Measurements from ENCODE around the gene C12orf56. TPM values are rescaled to one million over a fixed set of nuclear protein-coding genes. Genes with fewer than 3 reads are reported as not detected.

The C12orf56 gene
- total RNA-seq, 1 donor from 2014 or later, result not detected

DNA sequence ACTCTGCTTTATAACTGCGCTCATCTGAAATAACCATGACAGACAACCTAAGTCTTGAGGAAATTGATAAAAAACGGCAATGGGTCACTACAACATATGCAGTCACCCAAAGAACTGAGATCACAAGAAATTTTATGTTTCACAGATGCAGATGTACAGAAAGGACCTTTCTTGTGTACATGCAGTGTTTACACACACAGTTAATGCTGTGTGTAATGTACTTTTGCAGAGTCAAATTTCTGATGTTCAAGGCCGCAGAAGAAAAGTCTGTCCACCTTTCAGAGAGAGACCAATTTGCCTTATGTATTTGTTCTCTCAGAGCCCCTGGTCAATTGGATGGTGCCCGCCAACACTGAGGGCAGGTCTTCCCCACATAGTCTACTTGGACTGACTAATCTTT is 38.4 kb upstream of the C12orf56 start:
- TF ChIP-seq, protein P1, sequence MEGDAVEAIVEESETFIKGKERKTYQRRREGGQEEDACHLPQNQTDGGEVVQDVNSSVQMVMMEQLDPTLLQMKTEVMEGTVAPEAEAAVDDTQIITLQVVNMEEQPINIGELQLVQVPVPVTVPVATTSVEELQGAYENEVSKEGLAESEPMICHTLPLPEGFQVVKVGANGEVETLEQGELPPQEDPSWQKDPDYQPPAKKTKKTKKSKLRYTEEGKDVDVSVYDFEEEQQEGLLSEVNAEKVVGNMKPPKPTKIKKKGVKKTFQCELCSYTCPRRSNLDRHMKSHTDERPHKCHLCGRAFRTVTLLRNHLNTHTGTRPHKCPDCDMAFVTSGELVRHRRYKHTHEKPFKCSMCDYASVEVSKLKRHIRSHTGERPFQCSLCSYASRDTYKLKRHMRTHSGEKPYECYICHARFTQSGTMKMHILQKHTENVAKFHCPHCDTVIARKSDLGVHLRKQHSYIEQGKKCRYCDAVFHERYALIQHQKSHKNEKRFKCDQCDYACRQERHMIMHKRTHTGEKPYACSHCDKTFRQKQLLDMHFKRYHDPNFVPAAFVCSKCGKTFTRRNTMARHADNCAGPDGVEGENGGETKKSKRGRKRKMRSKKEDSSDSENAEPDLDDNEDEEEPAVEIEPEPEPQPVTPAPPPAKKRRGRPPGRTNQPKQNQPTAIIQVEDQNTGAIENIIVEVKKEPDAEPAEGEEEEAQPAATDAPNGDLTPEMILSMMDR (IDR thresholded peaks at IDR 0.05), result no peak
- no peak for ATAC-seq
- H3K36me3 ChIP-seq, result peaks cover 100% of the 10 kb centered on the region

DNA sequence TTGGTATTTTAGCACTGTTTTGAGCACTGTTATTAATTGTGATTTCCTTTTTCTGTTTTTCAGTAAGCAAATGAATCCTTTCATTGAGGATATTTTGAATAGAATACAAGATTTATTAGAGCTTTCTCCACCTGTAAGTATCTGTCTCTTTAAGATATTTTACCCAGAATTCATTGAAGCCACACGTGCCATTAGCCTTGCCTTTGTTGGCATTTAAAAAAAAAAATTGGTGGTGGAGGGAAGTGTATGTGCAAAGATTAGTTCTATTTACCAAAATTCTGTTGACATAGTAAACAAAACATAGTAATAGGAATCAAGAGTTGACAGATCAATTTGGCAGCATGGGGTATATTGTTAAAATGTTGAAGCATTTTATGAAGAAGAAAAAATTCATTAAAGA is 37.4 kb upstream of the C12orf56 start:
- intact Hi-C loops (cut with DNase I), result no loop called here
- no peak for ATAC-seq
- Histone ChIP-seq H3K4me1 (no peaks in the 10 kb centered on the region), H3K9me3 (no peaks in the 10 kb centered on the region), H3K27me3 (no peaks in the 10 kb centered on the region), H3K36me3 (peaks cover 98% of the 10 kb centered on the region), H3K4me3 (no peak overlapping the region), H3K27ac (no peak overlapping the region)
- no peak for DNase-seq
- TF ChIP-seq, protein P1 (IDR thresholded peaks at IDR 0.05), result no peak

More for the DNA sequence above, 38.4 kb upstream of the C12orf56 start:
- Histone ChIP-seq H3K4me1 (no peaks in the 10 kb centered on the region), H3K4me3 (no peak overlapping the region), H3K27me3 (no peaks in the 10 kb centered on the region), H3K9me3 (no peaks in the 10 kb centered on the region), H3K27ac (no peak overlapping the region)
- intact Hi-C loops (cut with DNase I), result no loop called here
- no peak for DNase-seq

DNA sequence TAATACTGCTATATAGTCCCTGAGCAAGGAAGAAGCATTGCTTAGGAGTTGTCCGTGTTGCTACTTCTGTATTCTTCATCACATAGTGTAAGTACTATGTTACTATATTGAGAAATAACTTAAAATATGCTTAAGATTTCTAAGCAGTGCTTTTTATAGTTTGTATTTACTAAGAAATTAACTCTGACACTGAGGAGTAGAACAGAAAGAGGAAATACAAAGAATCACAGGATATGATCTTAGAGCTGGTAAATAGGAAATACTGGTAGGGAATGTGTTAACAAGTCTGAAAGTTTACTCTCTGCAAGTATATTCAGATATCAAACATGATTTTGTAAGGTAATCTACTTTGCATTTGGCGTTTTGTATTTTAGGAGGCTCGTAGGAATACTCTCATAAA is 29.1 kb upstream of the C12orf56 start:
- Histone ChIP-seq H3K4me1 (no peaks in the 10 kb centered on the region), H3K27ac (no peak overlapping the region), H3K4me3 (no peak overlapping the region), H3K36me3 (peaks cover 95% of the 10 kb centered on the region), H3K9me3 (no peaks in the 10 kb centered on the region), H3K27me3 (no peaks in the 10 kb centered on the region)
- no peak for DNase-seq
- no peak for ATAC-seq
- intact Hi-C loops (cut with DNase I), result no loop called here
- TF ChIP-seq, protein P1 (IDR thresholded peaks at IDR 0.05), result no peak

DNA sequence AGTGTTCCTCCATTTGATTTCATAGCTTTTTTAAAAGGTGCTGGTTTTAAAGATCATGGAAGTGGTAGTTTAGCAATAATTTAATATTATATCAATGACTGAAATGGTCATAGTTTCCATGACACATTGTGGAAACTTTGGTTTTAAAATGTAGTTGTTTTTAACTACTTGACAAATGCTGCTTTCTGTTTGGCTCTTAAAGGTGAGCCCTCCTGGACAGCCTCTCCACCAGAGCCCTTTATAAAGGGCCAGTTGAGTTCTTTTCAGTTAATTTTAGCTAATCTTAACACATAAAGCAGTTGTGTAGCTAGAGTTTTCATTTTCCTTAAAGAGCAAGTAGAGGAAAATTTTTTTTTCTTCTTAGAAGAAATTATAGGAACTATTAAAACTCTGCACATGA is 27.7 kb upstream of the C12orf56 start:
- H3K9me3 ChIP-seq, result no peaks in the 10 kb centered on the region
- H3K27me3 ChIP-seq, result no peaks in the 10 kb centered on the region
- no peak for DNase-seq
- peaks cover 95% of the 10 kb centered on the region for H3K36me3 ChIP-seq
- intact Hi-C loops (cut with DNase I), result no loop called here
- TF ChIP-seq, protein P1 (IDR thresholded peaks at IDR 0.05), result no peak
- ATAC-seq, result no peak
- H3K27ac ChIP-seq, result no peak overlapping the region
- no peak overlapping the region for H3K4me3 ChIP-seq
- no peaks in the 10 kb centered on the region for H3K4me1 ChIP-seq

DNA sequence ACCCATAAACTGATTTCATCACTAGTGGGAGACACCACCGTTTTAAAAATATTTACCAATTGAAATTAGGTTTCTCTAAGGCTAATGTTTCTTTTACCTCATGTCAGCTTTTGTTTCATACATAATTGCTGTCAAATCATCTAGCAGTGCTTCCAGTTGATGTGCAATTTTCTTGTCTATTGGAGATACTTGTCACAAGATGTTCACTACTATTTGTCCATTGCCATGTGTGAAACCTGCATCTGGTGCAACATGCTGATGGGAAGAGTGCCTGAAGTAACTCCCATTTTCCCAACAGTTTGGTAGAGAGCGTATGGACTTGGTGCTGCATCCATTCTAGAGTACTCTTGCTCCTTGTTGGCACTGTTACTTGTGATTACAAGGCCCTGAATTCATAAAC is 23.3 kb upstream of the C12orf56 start:
- Histone ChIP-seq H3K36me3 (peaks cover 94% of the 10 kb centered on the region), H3K27ac (no peak overlapping the region), H3K4me3 (no peak overlapping the region), H3K9me3 (no peaks in the 10 kb centered on the region), H3K27me3 (no peaks in the 10 kb centered on the region), H3K4me1 (no peaks in the 10 kb centered on the region)
- ATAC-seq (no peak), DNase-seq (no peak)
- intact Hi-C loops (cut with DNase I), result no loop called here
- TF ChIP-seq, protein P1 (IDR thresholded peaks at IDR 0.05), result no peak

DNA sequence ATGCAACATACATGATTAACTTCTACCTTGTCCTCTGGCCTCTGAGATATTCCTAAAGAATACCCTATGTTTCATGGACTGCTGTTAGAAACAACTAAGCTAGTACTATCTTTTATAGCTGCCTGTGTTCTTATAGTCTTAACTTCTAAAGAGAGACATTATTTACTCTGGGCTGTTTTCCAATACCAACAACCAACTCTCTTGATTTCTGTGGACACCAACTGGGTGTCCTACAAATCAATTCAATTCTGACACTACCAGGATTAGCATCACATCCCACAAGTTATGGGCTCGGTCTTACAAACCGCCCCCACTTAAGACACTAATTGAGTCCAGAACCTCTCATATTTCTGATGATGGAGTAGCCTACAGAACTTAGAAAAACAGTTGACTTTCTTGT is 21.9 kb upstream of the C12orf56 start:
- intact Hi-C loops (cut with DNase I), result no loop called here
- H3K4me1 ChIP-seq, result no peaks in the 10 kb centered on the region
- H3K4me3 ChIP-seq, result no peak overlapping the region
- no peaks in the 10 kb centered on the region for H3K9me3 ChIP-seq
- peaks cover 79% of the 10 kb centered on the region for H3K36me3 ChIP-seq
- H3K27ac ChIP-seq, result no peak overlapping the region
- DNase-seq, result no peak
- no peak for ATAC-seq
- H3K27me3 ChIP-seq, result no peaks in the 10 kb centered on the region
- TF ChIP-seq, protein P1 (IDR thresholded peaks at IDR 0.05), result no peak
